H9 (cell line): ENCODE data around the gene AP1S3. TPM values are rescaled to one million over a fixed set of nuclear protein-coding genes. Genes with fewer than 3 reads are reported as not detected.

ENCODE experiments used
- DNase-seq: peaks from one replicate; pipeline ENCODE4 v3.0.0-alpha.2; 2017
- H2AFZ ChIP-seq: one replicate; pipeline ENCODE4 v1.6.1; 2013; ENCODE audit warnings: mild to moderate bottlenecking, low read length, control low read depth, moderate library complexity
- H2AK5ac ChIP-seq: 2 replicates; pipeline ENCODE4 v1.6.1; 2013; ENCODE audit warnings: low read length, control low read depth, mixed read lengths; ENCODE audit not compliant: insufficient read length
- H2BK120ac ChIP-seq: one replicate; pipeline ENCODE4 v1.6.1; 2013; ENCODE audit warnings: low read depth, mild to moderate bottlenecking, low read length, control low read depth, inconsistent platforms; ENCODE audit not compliant: poor library complexity, severe bottlenecking
- H2BK12ac ChIP-seq: 2 replicates; pipeline ENCODE4 v1.6.1; 2013; ENCODE audit warnings: low read length, control low read depth, mixed read lengths, low read depth; ENCODE audit not compliant: insufficient read length
- H2BK15ac ChIP-seq: 2 replicates; pipeline ENCODE4 v1.6.1; 2013; ENCODE audit warnings: low read depth, low read length, control low read depth
- H2BK20ac ChIP-seq: one replicate; pipeline ENCODE4 v1.6.1; 2013; ENCODE audit warnings: low read depth, mild to moderate bottlenecking, low read length, control low read depth, inconsistent platforms; ENCODE audit not compliant: poor library complexity, severe bottlenecking
- H2BK5ac ChIP-seq: 2 replicates; pipeline ENCODE4 v1.6.1; 2013; ENCODE audit warnings: low read length, control low read depth, mixed read lengths; ENCODE audit not compliant: insufficient read length
- H3K14ac ChIP-seq: 2 replicates; pipeline ENCODE4 v1.6.1; 2013; ENCODE audit warnings: low read length, control low read depth; ENCODE audit not compliant: insufficient read depth
- H3K18ac ChIP-seq: 2 replicates; pipeline ENCODE4 v1.6.1; 2013; ENCODE audit warnings: low read depth, mild to moderate bottlenecking, mixed read lengths, low read length, control low read depth; ENCODE audit not compliant: insufficient read length
- H3K23ac ChIP-seq: 2 replicates; pipeline ENCODE4 v1.6.1; 2013; ENCODE audit warnings: low read length, control low read depth, mixed read lengths, low read depth; ENCODE audit not compliant: insufficient read length
- H3K23me2 ChIP-seq: 2 replicates; pipeline ENCODE4 v1.6.1; 2013; ENCODE audit warnings: low read depth, mild to moderate bottlenecking, mixed read lengths, low read length, control low read depth; ENCODE audit not compliant: insufficient read length, poor library complexity, severe bottlenecking
- H3K27ac ChIP-seq: 2 replicates; pipeline ENCODE4 v1.5.1; 2013; ENCODE audit warnings: low read length, control low read depth, mixed read lengths, low read depth; ENCODE audit not compliant: insufficient read length
- H3K27me3 ChIP-seq: 2 replicates; pipeline ENCODE4 v1.6.1; 2013; ENCODE audit warnings: low read length, control low read depth, inconsistent platforms; ENCODE audit not compliant: insufficient read depth
- H3K4ac ChIP-seq: 2 replicates; pipeline ENCODE4 v1.6.1; 2013; ENCODE audit warnings: low read depth, mild to moderate bottlenecking, control low read depth, inconsistent platforms, low read length, moderate library complexity
- H3K4me1 ChIP-seq: 2 replicates; pipeline ENCODE4 v1.6.1; 2013; ENCODE audit warnings: low read length, control low read depth, inconsistent platforms; ENCODE audit not compliant: insufficient read depth
- H3K4me2 ChIP-seq: 2 replicates; pipeline ENCODE4 v1.6.1; 2013; ENCODE audit warnings: low read length, control low read depth, mixed read lengths; ENCODE audit not compliant: insufficient read length, insufficient read depth
- H3K56ac ChIP-seq: 2 replicates; pipeline ENCODE4 v1.6.1; 2013; ENCODE audit warnings: low read depth, mild to moderate bottlenecking, mixed read lengths, low read length, control low read depth; ENCODE audit not compliant: insufficient read length
- H3K79me1 ChIP-seq: 2 replicates; pipeline ENCODE4 v1.6.1; 2013; ENCODE audit warnings: low read depth, mild to moderate bottlenecking, moderate library complexity, low read length, control low read depth, inconsistent platforms; ENCODE audit not compliant: insufficient read depth, poor library complexity, severe bottlenecking
- H3K79me2 ChIP-seq: 2 replicates; pipeline ENCODE4 v1.6.1; 2013; ENCODE audit warnings: low read length, control low read depth, inconsistent platforms; ENCODE audit not compliant: insufficient read depth
- H3K9ac ChIP-seq: 2 replicates; pipeline ENCODE4 v1.6.1; 2013; ENCODE audit warnings: low read length, control low read depth, mixed read lengths; ENCODE audit not compliant: insufficient read length; ENCODE audit errors: extremely low read depth
- H3K9me3 ChIP-seq: one replicate; pipeline ENCODE4 v1.6.1; 2013; ENCODE audit warnings: low read depth, low read length, inconsistent platforms; ENCODE audit not compliant: control insufficient read depth
- H3T11ph ChIP-seq: one replicate; pipeline ENCODE4 v1.6.1; 2013; ENCODE audit warnings: mild to moderate bottlenecking, low read length, control low read depth, inconsistent platforms
- H4K20me1 ChIP-seq: one replicate; pipeline ENCODE4 v1.6.1; 2013; ENCODE audit not compliant: control insufficient read depth, insufficient read length, insufficient read depth
- H4K5ac ChIP-seq: 2 replicates; pipeline ENCODE4 v1.6.1; 2013; ENCODE audit warnings: low read depth, mild to moderate bottlenecking, mixed read lengths, low read length, control low read depth; ENCODE audit not compliant: insufficient read length
- H4K8ac ChIP-seq: replicated peaks from 2 replicates; pipeline ENCODE4 v1.6.1; 2013; ENCODE audit warnings: low read length, control low read depth, mixed read lengths, low read depth; ENCODE audit not compliant: insufficient read length
- H4K91ac ChIP-seq: 2 replicates; pipeline ENCODE4 v1.6.1; 2013; ENCODE audit warnings: low read depth, mild to moderate bottlenecking, moderate library complexity, mixed read lengths, low read length, control low read depth; ENCODE audit not compliant: insufficient read length
- H3K27ac Mint-ChIP-seq, 3 experiments: 2 replicates in 2 of 3; 3 replicates in 1 of 3; pipeline ENCODE4 v1.8.0; 2020 to 2021; ENCODE audit warnings: mixed read lengths in 3 of 3, mild to moderate bottlenecking in 1 of 3, moderate library complexity in 1 of 3
- H3K27me3 Mint-ChIP-seq: 2 replicates; pipeline ENCODE4 v1.8.0; 2021; ENCODE audit warnings: low read depth, mild to moderate bottlenecking, moderate library complexity, mixed read lengths
- H3K36me3 Mint-ChIP-seq, 3 experiments: 2 replicates in 2 of 3; 3 replicates in 1 of 3; pipeline ENCODE4 v1.8.0; 2020 to 2021; ENCODE audit warnings: low read depth in 3 of 3, mixed read lengths in 3 of 3; ENCODE audit not compliant: insufficient read depth in 1 of 3
- H3K4me1 Mint-ChIP-seq, 2 experiments: 2 replicates each; pipeline ENCODE4 v1.8.0; 2020; ENCODE audit warnings: mixed read lengths in 2 of 2
- H3K4me3 Mint-ChIP-seq, 2 experiments: 2 replicates in 1 of 2; 3 replicates in 1 of 2; pipeline ENCODE4 v1.8.0; 2020 to 2021; ENCODE audit warnings: mild to moderate bottlenecking in 2 of 2, mixed read lengths in 2 of 2, moderate library complexity in 1 of 2
- H3K9me3 Mint-ChIP-seq, 2 experiments: 2 replicates in 1 of 2; 3 replicates in 1 of 2; pipeline ENCODE4 v1.8.0; 2020; ENCODE audit warnings: mild to moderate bottlenecking in 2 of 2, mixed read lengths in 2 of 2, moderate library complexity in 1 of 2
- WGBS: extraction: QIAGEN DNeasy Blood & Tissue Kit; methylation state at CpG from one replicate; pipeline ENCODE4 v1.1.7; 2013; ENCODE audit warnings: missing lambda C conversion rate, low lambda C conversion rate, mixed read lengths; ENCODE audit not compliant: insufficient read length; ENCODE audit errors: extremely low coverage; 5-methylcytosine and 5-hydroxymethylcytosine counted together
- total RNA-seq: library from RNA; stranded (reverse); gene quantifications from 2 replicates; pipeline ENCODE4 v1.2.1, GENCODE V29; 2021
- TF ChIP-seq, protein P1 (sequence below): fragments of 200-600 bp; sonication (generic); conservative IDR thresholded peaks from 3 replicates; pipeline ENCODE4 v1.8.0; 2021; ENCODE audit warnings: antibody characterized with exemption, mild to moderate bottlenecking

AP1S3 gene
- total RNA-seq, 1 experiment from 2014 or later, result 8.7 TPM

DNA sequence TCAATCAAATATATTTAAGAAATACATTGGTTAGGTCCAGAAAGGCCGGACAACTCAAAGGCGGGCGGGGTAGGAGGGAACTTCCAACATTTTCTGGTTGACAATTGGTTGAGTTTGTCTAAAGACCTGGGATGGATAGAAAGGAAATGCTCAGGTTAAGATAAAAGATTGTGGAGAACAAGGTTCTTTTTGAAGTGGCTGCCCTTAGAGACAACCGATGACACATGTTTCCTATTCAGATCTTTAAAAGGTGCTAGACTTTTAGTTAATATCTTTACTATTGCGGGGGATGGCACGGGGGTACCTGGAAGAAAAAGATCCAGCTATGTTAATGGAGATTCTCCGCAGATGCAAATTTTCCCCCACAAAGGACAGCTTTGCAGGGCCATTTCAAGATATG, 10.0 kb upstream of the AP1S3 start:
- Histone ChIP-seq H4K5ac (no peak overlapping the region), H3K9ac (no peak overlapping the region), H3K79me2 (no peaks in the 10 kb centered on the region), H3K4me2 (no peak overlapping the region), H3K56ac (no peak overlapping the region), H3T11ph (no peak overlapping the region), H3K27me3 (no peaks in the 10 kb centered on the region), H3K23ac (no peak overlapping the region), H4K8ac (no peak overlapping the region), H3K4me1 (no peaks in the 10 kb centered on the region), H4K91ac (no peak overlapping the region), H3K9me3 (peaks cover 14% of the 10 kb centered on the region), H2AK5ac (no peak overlapping the region), H3K14ac (no peak overlapping the region), H3K4ac (no peak overlapping the region), H3K27ac (no peak overlapping the region), H4K20me1 (no peaks in the 10 kb centered on the region), H2AFZ (no peak overlapping the region), H3K79me1 (no peaks in the 10 kb centered on the region), H2BK120ac (no peak overlapping the region), H3K18ac (no peak overlapping the region), H3K23me2 (no peaks in the 10 kb centered on the region), H2BK20ac (no peak overlapping the region), H2BK12ac (no peak overlapping the region), H2BK15ac (no peak overlapping the region), H2BK5ac (no peak overlapping the region)
- Mint-ChIP-seq H3K9me3 (peaks cover 17 to 30% of the 10 kb centered on the region in 2 experiments), H3K4me3 (no peak overlapping the region), H3K36me3 (peaks cover 21 to 26% (median 23%) of the 10 kb centered on the region in 3 experiments), H3K27me3 (no peaks in the 10 kb centered on the region; the same call in 1 of the 2 replicates), H3K4me1 (no peaks in the 10 kb centered on the region), H3K27ac (no peak overlapping the region)
- TF ChIP-seq, protein P1, sequence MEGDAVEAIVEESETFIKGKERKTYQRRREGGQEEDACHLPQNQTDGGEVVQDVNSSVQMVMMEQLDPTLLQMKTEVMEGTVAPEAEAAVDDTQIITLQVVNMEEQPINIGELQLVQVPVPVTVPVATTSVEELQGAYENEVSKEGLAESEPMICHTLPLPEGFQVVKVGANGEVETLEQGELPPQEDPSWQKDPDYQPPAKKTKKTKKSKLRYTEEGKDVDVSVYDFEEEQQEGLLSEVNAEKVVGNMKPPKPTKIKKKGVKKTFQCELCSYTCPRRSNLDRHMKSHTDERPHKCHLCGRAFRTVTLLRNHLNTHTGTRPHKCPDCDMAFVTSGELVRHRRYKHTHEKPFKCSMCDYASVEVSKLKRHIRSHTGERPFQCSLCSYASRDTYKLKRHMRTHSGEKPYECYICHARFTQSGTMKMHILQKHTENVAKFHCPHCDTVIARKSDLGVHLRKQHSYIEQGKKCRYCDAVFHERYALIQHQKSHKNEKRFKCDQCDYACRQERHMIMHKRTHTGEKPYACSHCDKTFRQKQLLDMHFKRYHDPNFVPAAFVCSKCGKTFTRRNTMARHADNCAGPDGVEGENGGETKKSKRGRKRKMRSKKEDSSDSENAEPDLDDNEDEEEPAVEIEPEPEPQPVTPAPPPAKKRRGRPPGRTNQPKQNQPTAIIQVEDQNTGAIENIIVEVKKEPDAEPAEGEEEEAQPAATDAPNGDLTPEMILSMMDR, result no peak
- no CpG with 5 or more reads among the region's 7 CpGs for WGBS
- no peak for DNase-seq
